Natural killer cell treated with Interleukin-12 subunit alpha and Interleukin-12 subunit beta and Interleukin-15 and Interleukin-18, amount 100 ng/mL, for 72 hours (primary cell): Measurements from ENCODE around the gene SNX4. TPM values are rescaled to one million over a fixed set of nuclear protein-coding genes. Genes with fewer than 3 reads are reported as not detected.
A peak's percentile ranks its signal among the peaks of the same experiment; 100 is the strongest.
"Not testable (repeated sequence)": the region's sequence is repeated elsewhere in the genome, so short reads cannot be mapped to it uniquely, and the experiment has no call there.

Experiments used
- ATAC-seq, 2 donors: fragments of 150-1000 bp; cut with Tn5 transposase in 1 of 2; sonication (Bioruptor Pico), chemical (Tn5 transposase) in 1 of 2; 2 replicates each; pipeline ENCODE4 v1.10.0; 2021
- DNase-seq: peaks from one replicate; pipeline ENCODE4 v3.0.0; 2022; ENCODE audit warnings: low spot score
- H3K27ac Mint-ChIP-seq, 2 donors: 1 replicate in 1 of 2; 2 replicates in 1 of 2; pipeline ENCODE4 v1.8.0; 2022; ENCODE audit warnings: mixed read lengths in 2 of 2, mild to moderate bottlenecking in 1 of 2, moderate library complexity in 1 of 2
- H3K27me3 Mint-ChIP-seq, 2 donors: 1 replicate in 1 of 2; 2 replicates in 1 of 2; pipeline ENCODE4 v1.8.0; 2022; ENCODE audit warnings: mixed read lengths in 2 of 2
- H3K36me3 Mint-ChIP-seq: one replicate; pipeline ENCODE4 v1.8.0; 2022; ENCODE audit warnings: mixed read lengths
- H3K4me1 Mint-ChIP-seq, 2 donors: 1 replicate in 1 of 2; 2 replicates in 1 of 2; pipeline ENCODE4 v1.8.0; 2022; ENCODE audit warnings: low read depth in 2 of 2, mixed read lengths in 2 of 2, mild to moderate bottlenecking in 1 of 2
- H3K4me3 Mint-ChIP-seq: one replicate; pipeline ENCODE4 v1.8.0; 2022; ENCODE audit warnings: mixed read lengths
- H3K9me3 Mint-ChIP-seq: 2 replicates; pipeline ENCODE4 v1.8.0; 2022; ENCODE audit warnings: mixed read lengths
- total RNA-seq, 2 donors: library from RNA; stranded (reverse); gene quantifications; one replicate each; pipeline ENCODE4 v1.2.3, GENCODE V29; 2022

SNX4 gene
- total RNA-seq, result 10 to 100 TPM; 34.0 to 43.3 TPM

DNA sequence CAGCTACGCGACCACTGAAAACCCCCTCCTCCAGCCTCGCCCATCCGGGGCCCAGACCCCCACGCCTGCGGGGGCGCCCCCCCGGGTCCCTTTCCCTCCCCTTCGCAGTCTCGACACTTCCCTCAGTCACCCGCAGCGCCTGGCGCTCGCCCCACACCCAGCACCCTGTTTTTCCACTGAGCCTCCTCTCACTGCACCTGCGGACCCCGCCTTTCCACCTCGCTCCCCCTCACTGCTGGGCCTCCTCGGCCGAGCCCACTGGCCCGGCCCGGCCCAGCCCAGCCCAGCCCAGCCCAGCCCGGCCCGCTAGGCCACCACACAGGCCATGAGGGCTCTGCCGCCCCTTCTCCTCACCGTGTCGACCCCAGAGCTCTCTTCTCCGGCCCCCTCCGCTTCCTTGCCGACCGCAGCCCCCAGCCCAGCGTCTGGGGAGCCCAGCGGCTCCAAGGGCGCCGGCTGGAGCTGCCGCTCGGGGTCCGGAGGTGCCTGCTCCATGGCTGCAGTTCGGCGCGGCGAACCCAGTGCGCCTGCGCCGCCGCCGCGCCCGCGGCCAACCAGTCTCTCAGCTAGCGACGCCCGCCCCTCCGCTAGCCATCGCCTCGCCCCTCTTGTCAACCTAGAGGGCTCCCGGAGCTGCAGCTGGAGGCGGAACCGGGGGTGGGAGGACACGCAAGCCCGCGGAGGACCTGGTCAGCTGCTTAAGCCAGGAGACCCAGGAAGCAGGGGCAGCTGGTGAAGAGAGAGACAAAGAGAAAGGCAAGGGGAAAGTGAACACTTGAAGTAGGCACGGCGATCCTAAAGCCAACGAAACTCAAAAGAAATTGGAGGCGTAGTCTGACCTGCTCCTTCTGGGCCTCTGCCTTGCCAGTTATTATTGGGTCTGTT, at the start of gene SNX4:
Gene SNX4 (minus strand): TSS at position 525 of the 885 bp plus-strand sequence. CDS start 30 bp downstream, at position 495.
- DNase-seq, result peak; percentile 95

DNA sequence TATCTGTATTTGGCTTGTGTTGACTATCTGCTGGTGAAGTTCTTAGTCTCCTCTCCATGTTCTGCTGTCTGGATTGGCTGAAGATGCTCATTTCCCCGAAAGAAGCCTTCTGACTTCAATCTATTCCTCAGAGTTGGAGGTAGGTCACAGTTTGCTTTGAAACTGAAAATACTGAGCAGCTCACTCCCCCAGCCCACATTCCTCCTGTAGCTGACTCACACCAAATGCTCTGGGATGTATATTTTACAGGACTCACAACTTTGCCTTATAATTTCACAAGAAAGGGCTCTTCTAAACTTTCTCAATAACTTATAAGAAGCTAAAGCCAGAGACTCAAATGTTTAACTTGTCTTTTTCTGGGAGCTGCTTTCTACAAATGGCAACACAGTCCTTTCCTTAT, 36.3 kb upstream of the SNX4 start:
- Mint-ChIP-seq H3K27ac (no peak overlapping the region), H3K4me1 (no peaks in the 10 kb centered on the region), H3K27me3 (no peaks in the 10 kb centered on the region), H3K9me3 (no peaks in the 10 kb centered on the region), H3K4me3 (no peak overlapping the region), H3K36me3 (peaks cover 12% of the 10 kb centered on the region)
- DNase-seq, result no peak
- ATAC-seq, result no peak

More for the DNA sequence above, at the start of gene SNX4:
- Mint-ChIP-seq H3K27ac (peak within 1 kb of the TSS; percentile 86 to 88), H3K4me3 (peak within 1 kb of the TSS; percentile 99), H3K9me3 (no peaks in the 10 kb centered on the region), H3K36me3 (peaks cover 6% of the 10 kb centered on the region), H3K4me1 (peaks cover 15 to 26% of the 10 kb centered on the region in 2 donors), H3K27me3 (no peaks in the 10 kb centered on the region)
- ATAC-seq, result peak; percentile 98 to 99

DNA sequence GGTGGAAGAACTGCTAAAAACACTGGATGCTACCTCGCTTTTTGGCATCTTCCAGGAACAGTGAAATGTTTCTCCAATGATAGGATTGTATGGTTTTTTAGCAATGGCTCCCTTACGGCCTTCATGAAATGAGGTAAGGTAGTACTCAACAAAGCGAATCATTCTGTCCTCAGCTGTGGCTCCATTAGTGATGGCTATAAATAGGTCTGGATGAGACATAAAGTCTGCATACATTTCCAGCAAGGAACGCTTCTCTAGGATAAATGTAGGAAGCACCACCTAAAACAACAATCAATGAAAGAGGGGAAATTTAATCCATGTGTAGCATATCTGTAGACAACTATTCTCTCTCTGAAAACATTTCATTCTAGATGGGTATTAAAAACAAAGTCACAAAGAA, 32.4 kb upstream of the SNX4 start:
- Mint-ChIP-seq H3K4me3 (no peak overlapping the region), H3K4me1 (no peaks in the 10 kb centered on the region), H3K36me3 (peaks cover 11% of the 10 kb centered on the region), H3K27me3 (no peaks in the 10 kb centered on the region), H3K27ac (no peak overlapping the region), H3K9me3 (no peaks in the 10 kb centered on the region)
- no peak for ATAC-seq
- DNase-seq, result no peak

DNA sequence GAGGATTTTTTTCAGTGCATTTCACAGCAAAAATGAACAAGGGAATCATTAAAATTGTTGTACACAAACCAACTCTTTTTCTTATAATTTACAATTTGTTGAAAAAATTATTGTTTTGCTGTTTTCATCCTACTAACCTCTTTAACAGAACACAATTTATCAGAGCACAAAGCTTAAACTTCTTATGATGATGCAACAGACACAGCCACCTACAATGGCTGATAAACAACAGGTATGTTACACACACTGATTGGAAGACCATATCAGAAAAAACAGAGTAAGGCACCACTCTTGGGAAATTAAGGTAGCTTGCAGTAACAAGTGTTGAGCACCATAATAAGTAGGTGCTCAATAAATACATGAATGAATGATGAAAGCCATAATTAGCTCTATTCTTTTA, 8.9 kb upstream of the SNX4 start:
- Mint-ChIP-seq H3K4me1 (no peaks in the 10 kb centered on the region), H3K4me3 (no peak overlapping the region), H3K27me3 (no peaks in the 10 kb centered on the region), H3K36me3 (peaks cover 11% of the 10 kb centered on the region), H3K9me3 (no peaks in the 10 kb centered on the region), H3K27ac (no peak overlapping the region)
- ATAC-seq (no peak), DNase-seq (no peak)

DNA sequence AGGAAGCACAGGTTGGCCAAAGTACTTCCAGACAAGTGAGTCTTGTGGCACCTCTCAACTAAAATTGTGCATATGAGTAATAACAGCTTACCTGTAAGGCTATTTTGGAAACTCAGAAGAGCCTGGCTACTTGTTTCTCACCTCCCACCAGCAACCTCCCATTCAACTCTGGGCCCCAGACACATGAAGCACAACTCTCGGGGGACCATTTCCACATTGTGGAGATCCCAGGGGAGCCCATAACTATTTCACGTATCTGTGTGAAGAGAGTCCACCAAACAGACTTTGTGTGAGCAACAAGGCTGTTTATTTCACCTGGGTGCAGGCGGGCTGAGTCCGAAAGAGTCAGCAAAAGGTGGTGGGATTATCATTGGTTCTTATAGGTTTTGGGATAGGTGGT, 5.2 kb upstream of the SNX4 start:
- ATAC-seq, result no peak

DNA sequence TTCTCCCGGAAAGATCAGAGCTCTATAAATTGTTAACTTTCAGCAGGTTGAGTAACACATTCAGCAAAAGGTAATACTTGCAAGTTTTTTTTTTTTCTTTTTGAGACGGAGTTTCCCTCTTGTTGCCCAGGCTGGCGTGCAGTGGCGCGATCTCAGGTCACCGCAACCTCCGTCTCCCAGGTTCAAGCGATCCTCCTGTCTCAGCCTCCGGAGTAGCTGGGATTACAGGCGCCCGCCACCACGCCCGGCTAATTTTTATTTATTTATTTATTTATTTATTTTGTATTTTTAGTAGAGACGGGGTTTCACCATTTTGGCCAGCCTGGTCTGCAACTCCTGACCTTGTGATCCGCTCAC, 539 bp upstream of the SNX4 start:
- not testable (repeated sequence) for H3K9me3 Mint-ChIP-seq, H3K36me3 Mint-ChIP-seq, ATAC-seq, H3K27me3 Mint-ChIP-seq, DNase-seq
- H3K27ac Mint-ChIP-seq, result peak overlapping the region; percentile 86 to 88
- peak overlapping the region; percentile 99 for H3K4me3 Mint-ChIP-seq
- peaks cover 15 to 26% of the 10 kb centered on the region in 2 donors for H3K4me1 Mint-ChIP-seq

More for the DNA sequence above, 5.2 kb upstream of the SNX4 start:
- Mint-ChIP-seq H3K36me3 (peaks cover 5% of the 10 kb centered on the region), H3K4me1 (peaks cover 3 to 4% of the 10 kb centered on the region in 2 donors), H3K9me3 (no peaks in the 10 kb centered on the region), H3K27ac (no peak overlapping the region), H3K4me3 (no peak overlapping the region), H3K27me3 (no peaks in the 10 kb centered on the region)
- no peak for DNase-seq

DNA sequence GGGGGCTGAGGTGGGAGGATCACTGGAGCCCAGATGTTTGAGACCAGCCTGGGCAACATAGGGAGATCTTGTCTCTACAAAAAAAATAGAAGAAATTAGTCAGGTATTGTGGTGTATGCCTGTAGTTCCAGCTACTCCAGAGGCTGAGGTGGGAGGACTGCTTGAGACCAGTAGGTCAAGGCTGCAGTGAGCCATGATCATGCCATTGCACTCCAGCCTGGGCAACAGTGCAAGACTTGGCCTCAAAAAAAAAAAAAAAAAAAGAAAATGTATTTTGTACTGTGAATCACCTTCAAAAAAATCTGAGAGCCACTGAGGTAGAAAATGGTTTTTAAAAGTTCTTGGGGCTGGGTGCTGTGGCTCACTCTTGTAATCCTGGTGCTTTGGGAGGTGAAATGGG, 4.6 kb downstream of the SNX4 start:
- Mint-ChIP-seq H3K27me3 (no peaks in the 10 kb centered on the region), H3K27ac (peak overlapping the region in 1 of 2 donors; percentile 7), H3K4me3 (no peak overlapping the region), H3K4me1 (peaks cover 22 to 40% of the 10 kb centered on the region in 2 donors), H3K36me3 (peaks cover 6% of the 10 kb centered on the region), H3K9me3 (no peaks in the 10 kb centered on the region)
- ATAC-seq, result no peak
- no peak for DNase-seq

DNA sequence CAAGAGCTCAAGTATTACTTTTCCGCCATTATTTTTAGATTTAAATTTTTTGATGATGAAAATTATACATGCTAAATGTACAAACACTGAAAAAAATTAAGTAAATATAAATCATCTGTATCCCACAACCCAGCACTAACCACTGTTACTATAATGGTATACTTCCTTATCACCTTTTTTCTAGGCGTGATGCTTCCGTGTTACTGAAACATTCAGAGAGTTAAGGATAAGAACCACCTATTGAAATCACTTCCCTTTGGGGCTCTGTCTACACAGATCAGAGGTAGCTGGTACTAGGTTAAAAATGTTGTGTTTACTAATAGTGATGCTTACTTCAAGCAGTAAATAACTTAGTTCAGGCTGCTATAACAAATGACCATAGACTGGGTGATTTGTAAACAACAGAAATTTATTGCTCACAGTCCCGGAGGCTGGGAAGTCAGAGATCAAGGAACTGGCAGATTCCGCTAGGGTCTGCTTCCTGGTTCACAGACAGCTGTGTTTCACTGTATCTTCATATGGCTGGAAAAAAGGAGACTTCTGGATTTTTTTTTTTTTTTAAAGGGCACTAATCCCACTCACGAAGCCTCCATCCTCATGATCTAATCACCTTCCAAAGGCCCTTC, 6.4 kb downstream of the SNX4 start:
- no peak overlapping the region for H3K27ac Mint-ChIP-seq
- peaks cover 10% of the 10 kb centered on the region for H3K36me3 Mint-ChIP-seq
- no peak for DNase-seq
- no peaks in the 10 kb centered on the region for H3K9me3 Mint-ChIP-seq
- ATAC-seq, result no peak
- no peaks in the 10 kb centered on the region for H3K27me3 Mint-ChIP-seq
- no peak overlapping the region for H3K4me3 Mint-ChIP-seq
- H3K4me1 Mint-ChIP-seq, result peaks cover 11 to 30% of the 10 kb centered on the region in 2 donors

DNA sequence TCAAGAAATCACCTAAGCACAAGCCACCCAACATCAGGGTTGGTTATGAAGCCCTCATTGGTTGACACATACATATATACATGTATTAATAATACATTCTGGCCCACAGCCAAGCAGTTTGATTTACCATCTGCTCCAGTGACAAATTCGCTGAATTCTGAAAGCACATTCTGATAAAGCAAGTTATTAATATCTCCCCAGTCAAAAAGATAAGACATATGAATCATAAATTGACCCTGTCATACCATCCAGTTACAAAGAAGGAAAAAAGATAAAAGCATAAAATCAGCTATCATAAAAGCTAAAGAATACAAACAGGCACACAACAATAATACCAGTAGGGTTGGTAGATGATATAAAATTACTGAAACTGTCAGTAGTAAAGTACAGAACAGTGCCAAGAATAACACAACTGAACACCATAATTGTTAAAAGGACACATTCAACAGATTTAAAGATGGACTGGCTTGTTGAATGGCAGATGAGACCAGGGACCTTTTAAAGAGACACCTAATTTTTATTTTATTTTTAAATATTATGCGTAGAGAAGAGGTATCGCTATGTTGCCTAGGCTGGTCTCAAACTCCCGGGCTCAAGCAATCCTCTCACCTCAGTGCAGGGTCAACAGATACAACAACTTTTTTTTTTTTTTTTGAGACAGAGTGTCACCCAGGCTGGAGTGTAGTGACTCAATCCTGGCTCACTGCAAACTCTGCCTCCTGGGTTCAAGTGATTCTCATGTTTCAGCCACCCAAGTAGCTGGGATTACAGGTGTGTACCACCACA, 7.7 kb downstream of the SNX4 start:
- peaks cover under 1% of the 10 kb centered on the region for H3K9me3 Mint-ChIP-seq
- peaks cover 10 to 30% of the 10 kb centered on the region in 2 donors for H3K4me1 Mint-ChIP-seq
- peak overlapping the region; percentile 5 for H3K4me3 Mint-ChIP-seq
- H3K27ac Mint-ChIP-seq, result peak overlapping the region; percentile 30 to 52
- peak in 1 of 2 donors; percentile 90 for ATAC-seq
- no peak for DNase-seq
- H3K27me3 Mint-ChIP-seq, result no peaks in the 10 kb centered on the region
- peaks cover 15% of the 10 kb centered on the region for H3K36me3 Mint-ChIP-seq

DNA sequence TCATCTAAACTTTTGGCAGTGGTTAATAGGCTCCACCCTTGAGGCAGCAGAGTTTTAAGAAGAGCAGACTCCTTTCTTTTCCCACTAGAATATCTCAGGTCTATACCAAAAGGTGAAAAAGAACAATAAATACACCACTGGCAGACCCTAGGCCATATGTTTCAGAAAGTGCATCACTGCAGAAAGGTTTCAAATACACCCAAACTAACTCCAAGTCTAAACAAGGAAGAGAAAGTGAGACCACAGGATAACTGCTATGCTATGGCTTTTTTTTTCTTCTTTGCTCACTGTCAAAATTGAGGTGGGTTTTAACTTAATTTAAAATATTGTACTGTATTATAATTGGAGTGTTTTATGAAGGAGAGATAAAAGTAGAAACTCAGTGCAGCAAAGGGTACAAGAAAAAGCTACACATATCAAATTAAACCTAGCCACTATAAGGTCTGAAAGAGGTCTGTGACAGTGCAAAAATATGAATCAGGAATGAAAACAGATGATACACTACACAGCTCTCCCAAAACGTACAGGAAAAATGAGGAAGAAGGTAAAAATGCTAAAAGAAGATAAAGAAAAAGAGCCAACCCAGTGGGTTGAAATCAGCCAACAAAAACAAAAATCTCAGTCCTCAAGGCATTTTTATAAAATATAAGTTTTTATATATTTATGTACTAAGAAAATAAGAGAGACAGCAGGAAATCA, 8.4 kb downstream of the SNX4 start:
- peaks cover 10 to 26% of the 10 kb centered on the region in 2 donors for H3K4me1 Mint-ChIP-seq
- H3K9me3 Mint-ChIP-seq, result peaks cover 4% of the 10 kb centered on the region
- DNase-seq, result no peak
- peak overlapping the region; percentile 22 for H3K4me3 Mint-ChIP-seq
- no peaks in the 10 kb centered on the region for H3K27me3 Mint-ChIP-seq
- H3K36me3 Mint-ChIP-seq, result peaks cover 20% of the 10 kb centered on the region
- ATAC-seq, result no peak
- H3K27ac Mint-ChIP-seq, result peak overlapping the region; percentile 30 to 52

DNA sequence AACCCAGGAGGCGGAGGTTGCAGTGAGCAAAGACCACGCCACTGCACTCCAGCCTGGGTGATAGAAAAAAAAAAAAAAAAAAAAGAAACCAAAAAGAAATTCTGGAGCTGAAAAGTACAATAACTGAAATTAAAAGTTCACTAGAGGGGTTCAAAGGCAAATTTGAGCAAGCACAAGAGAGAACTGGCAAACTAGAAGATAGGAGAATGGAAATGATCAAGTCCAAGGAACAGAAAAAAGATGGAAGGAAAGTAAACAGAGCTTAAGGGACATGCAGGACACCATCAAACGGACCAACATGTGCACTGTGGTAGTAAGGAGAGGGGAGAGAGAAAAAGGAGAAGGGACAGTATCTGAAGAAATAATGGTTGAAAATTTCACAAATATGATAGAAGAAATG, 12.9 kb downstream of the SNX4 start:
- peaks cover 25% of the 10 kb centered on the region for H3K36me3 Mint-ChIP-seq

DNA sequence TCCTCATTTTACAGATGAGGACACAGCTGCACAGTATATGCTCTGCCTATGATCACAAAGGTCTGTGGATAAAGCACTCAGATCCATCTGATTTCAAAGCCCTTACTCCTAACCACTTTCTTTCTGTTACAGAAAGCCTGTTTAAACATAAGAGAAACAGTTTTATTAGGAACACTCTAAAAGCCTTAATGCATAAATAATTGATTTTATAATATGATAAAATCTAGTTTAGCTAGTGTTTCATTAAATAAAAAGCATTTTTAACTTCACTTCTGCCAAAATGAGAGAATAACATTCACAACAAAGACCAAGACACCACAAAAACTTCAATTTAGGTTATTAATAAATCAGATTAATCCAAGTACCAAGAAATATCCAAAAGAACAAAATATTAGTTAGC, 21.4 kb downstream of the SNX4 start:
- no peak overlapping the region for H3K27ac Mint-ChIP-seq
- DNase-seq, result no peak
- no peak for ATAC-seq
- no peaks in the 10 kb centered on the region for H3K9me3 Mint-ChIP-seq
- H3K4me3 Mint-ChIP-seq, result no peak overlapping the region
- peaks cover 11% of the 10 kb centered on the region for H3K36me3 Mint-ChIP-seq
- no peaks in the 10 kb centered on the region for H3K27me3 Mint-ChIP-seq
- H3K4me1 Mint-ChIP-seq, result no peaks in the 10 kb centered on the region

More for the DNA sequence above, 12.9 kb downstream of the SNX4 start:
- no peak overlapping the region for H3K27ac Mint-ChIP-seq
- peaks cover 4% of the 10 kb centered on the region for H3K9me3 Mint-ChIP-seq
- no peak for ATAC-seq
- H3K4me1 Mint-ChIP-seq, result peaks cover 11 to 16% of the 10 kb centered on the region in 2 donors
- H3K27me3 Mint-ChIP-seq, result no peaks in the 10 kb centered on the region
- H3K4me3 Mint-ChIP-seq, result no peak overlapping the region
- DNase-seq, result no peak

DNA sequence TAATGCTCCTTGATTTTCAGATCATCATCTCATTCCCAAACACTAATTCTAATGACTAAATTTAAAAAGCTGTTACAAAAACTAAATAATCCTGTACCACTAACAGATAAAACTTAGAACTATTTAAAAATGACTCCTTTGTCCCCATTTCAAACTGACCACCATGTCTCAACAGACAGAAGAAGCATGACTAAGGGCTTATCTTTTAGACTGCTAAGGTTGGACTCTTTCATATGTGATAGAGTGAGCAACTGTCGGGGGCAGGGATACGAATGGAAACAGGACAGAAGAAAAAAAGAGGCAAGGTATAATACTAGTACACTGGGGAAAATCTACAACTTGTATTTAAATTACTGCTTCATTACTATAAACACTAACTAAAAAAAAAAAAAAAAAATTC, 23.3 kb downstream of the SNX4 start:
- Mint-ChIP-seq H3K27me3 (no peaks in the 10 kb centered on the region), H3K9me3 (no peaks in the 10 kb centered on the region), H3K27ac (no peak overlapping the region), H3K4me1 (no peaks in the 10 kb centered on the region), H3K36me3 (peaks cover 14% of the 10 kb centered on the region), H3K4me3 (no peak overlapping the region)
- ATAC-seq, result no peak
- DNase-seq, result no peak
